GM12801 (cell line): ENCODE measurements around the gene KCNAB1.

Experiments used
- TF ChIP-seq, protein P1 (sequence below): IDR thresholded peaks from one replicate; pipeline ENCODE4 v1.5.1; 2011; ENCODE audit warnings: control low read depth; ENCODE audit not compliant: insufficient read length; ENCODE audit errors: extremely low read depth

Gene KCNAB1

DNA sequence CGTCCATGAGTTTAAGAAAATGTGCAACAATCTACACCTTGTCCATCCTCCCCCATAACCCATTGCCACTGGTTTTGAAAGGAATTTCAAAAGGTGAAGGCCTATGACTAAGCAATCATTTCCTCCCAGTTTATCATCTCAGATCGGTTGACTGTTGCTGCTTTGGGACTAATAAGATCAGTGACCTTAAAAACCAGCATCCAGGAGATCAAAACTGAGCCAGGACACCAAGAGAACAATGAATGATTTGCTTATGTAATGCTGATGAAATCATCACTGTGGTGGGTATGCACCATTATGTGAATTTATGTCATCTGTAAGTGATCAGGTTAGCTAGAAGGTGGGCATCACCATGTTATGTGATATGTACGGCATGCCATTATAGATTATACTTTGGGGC lies 239.0 kb downstream of the KCNAB1 start:
- TF ChIP-seq, protein P1, sequence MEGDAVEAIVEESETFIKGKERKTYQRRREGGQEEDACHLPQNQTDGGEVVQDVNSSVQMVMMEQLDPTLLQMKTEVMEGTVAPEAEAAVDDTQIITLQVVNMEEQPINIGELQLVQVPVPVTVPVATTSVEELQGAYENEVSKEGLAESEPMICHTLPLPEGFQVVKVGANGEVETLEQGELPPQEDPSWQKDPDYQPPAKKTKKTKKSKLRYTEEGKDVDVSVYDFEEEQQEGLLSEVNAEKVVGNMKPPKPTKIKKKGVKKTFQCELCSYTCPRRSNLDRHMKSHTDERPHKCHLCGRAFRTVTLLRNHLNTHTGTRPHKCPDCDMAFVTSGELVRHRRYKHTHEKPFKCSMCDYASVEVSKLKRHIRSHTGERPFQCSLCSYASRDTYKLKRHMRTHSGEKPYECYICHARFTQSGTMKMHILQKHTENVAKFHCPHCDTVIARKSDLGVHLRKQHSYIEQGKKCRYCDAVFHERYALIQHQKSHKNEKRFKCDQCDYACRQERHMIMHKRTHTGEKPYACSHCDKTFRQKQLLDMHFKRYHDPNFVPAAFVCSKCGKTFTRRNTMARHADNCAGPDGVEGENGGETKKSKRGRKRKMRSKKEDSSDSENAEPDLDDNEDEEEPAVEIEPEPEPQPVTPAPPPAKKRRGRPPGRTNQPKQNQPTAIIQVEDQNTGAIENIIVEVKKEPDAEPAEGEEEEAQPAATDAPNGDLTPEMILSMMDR, result no peak

GRCh38 chr3:156360083-156360482 lies 239.7 kb downstream of the KCNAB1 start:
- TF ChIP-seq, protein P1, result no peak

- TF ChIP-seq, protein P1, result no peak
Observed at GRCh38 chr3:156360963-156361362, 240.6 kb downstream of the KCNAB1 start.

DNA sequence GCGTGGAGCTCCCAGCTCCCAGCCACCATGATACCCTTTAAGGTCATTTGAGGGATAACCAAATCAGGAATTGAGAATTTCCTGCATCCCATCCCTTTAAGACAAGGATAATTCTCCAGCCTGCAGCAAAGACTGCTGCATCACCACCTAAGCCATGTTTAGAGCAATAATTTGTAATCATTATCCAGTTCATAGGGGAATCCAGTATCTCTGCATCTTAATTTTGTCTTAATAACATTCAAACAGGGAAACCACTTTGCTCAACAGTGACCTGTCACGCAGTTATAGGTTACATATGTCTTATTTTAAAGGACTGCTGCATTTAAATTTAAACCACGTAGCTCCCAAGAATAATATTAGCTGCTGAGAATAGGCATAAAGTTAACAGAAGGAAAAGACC lies 246.2 kb downstream of the KCNAB1 start:
- TF ChIP-seq, protein P1, result no peak

DNA sequence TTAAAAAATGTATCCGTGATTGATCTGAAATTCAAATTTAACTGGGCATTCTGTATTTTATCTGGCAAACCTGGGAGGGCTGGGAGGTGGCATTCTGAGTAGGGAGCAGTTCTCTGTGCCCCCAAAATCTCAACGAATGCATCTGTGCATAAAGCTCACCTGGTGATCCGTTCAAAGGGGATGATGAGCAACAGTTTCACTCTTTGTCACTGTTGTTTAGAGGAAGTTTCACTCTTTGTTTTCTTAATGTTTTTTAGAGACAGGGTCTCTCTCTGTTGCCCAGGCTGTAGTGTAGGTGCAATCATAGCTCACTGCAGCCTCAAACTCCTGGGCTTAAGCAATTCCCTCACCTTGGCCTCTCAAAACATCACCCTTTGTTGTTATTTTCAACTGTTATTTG lies 247.8 kb downstream of the KCNAB1 start:
- TF ChIP-seq, protein P1, result no peak

GRCh38 chr3:156371701-156372100 lies 251.3 kb downstream of the KCNAB1 start:
- TF ChIP-seq, protein P1, result no peak

- TF ChIP-seq, protein P1, result no peak
Observed at GRCh38 chr3:156373095-156373494, 252.7 kb downstream of the KCNAB1 start.

- TF ChIP-seq, protein P1, result no peak
Observed at GRCh38 chr3:156373654-156374053, 253.3 kb downstream of the KCNAB1 start.
